ENCODE measurements around the gene UBE2Q2.
"Not testable (repeated sequence)": the region's sequence is repeated elsewhere in the genome, so short reads cannot be mapped to it uniquely, and the experiment has no call there.

The UBE2Q2 gene

DNA sequence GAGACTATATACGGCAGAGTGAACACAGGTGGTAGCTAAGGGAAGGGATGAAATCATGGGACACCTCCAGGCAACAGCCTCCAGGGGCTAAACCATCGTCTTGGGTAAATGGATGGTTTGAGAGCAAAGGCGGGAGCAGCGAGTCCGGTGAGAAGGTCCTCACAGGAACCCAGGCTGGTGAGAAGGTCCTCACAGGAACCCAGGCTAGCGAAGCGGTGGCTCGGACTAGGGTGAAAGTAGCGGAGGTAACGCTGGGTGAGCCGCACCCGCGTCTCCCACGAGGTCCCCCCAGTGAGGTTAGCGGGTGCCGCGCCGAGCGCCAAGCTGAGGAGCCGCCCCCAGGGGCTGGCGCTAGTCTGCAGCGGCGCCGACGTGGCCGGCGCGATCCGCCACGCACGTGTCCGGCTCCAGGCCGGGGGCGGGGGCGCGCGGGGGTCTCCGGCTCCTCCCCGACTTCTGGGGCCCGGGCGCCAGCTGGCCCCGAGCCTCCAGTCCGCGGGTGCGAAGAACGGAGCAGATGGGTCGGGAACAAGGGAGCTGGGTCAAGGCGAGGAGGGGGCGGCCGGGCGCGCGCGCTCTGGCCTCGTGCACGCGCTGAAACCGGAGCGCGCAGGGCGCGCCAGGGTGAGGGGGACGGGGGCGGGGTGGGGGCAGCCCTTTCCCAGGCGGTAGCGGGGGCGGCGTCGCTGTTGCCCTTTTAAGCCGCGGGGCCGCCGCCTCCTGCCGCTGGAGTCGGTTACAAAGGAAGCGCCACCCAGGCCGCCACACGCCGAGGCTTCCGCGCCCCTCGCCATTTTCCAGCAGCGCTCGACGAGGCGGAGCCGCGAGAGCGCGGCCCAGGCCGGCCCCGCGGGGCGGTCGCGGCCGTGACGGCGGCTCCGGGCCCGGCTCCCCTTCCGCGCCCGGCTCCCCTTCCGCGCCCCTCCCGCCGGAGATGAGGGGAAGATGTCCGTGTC, at the start of gene UBE2Q2:
Gene UBE2Q2, plus strand, starts transcription at position 726 of the 956 bp plus-strand sequence. Its CDS starts 220 bp downstream, at position 946.
- peak; percentile 53 to 95 (median 89) for DNase-seq

DNA sequence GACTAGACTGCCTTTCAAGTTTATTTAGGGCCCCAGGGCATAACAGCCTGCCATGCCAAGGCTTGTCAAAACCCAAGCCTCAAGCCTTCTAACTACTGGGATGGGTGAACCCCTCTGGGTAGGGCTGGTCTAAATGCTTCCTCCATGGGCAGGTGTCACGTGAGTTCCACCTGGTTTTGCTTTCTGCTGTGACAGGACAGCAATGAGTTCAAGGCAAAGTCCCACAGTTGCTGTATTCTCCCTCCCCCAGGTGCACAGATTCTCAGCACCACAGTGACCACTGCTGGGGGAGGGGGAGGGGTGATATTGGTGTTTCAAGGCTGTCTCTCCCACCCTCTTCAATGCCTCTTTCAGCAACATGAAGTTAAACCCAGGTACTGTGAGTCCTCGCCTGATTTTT, 46.9 kb upstream of the UBE2Q2 start:
- no peak for DNase-seq

DNA sequence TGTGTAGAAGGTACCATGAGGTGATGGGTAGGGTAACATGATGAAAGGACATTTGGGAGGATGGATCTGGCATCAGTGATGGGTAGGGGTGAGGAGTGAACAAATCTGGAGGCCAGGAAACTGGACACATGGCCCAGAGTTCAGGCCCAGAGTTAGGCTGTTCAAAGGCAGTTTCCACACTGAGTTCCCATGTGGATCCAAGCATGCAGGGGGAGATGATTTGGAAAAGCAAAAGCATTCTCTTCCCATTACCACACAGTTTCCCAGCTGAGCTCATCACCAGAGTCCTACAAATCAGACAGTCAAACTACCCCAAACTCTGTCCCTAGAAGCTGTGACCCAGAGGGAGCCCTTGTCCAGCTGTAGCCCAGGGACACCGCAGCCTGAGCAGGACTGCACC, 46.1 kb upstream of the UBE2Q2 start:
- DNase-seq = not testable (repeated sequence)

DNA sequence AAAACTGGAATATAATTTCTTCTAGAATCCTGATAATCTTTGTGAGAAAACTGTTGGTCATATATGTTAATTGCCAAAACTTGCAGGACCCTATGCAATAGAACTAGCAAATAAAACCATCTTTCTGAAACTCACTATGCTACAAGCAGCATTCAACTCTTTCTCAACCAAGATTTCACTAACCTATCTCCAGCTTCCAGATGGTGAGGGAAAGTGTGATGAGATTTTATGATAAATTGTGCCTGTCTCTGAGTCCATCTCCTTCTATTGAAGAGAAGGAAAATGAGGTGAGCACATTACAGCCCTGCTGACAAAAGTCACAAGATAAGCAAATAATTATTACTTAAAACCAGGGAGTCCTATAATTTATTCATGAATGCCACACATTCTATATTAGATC, 44.1 kb upstream of the UBE2Q2 start:
- no peak for DNase-seq

DNA sequence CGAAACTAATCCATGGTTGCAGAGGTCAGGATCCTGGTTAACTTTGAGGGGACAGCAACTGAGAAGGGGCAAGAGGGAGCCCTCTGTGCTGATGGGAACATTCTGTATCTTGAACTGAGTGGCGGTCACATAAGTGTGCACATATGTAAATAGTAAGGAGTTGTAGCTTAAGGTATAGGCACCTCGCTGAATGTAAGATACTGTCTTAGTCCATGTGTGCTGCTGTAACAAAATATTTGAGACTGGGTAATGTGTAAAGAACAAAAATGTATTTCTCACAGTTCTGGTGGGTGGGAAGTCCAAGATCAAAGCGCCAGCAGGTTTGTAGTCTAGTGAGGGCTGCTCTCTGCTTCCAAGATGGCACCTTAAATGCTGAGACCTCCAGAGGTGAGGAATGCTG, 42.8 kb upstream of the UBE2Q2 start:
- not testable (repeated sequence) for DNase-seq

DNA sequence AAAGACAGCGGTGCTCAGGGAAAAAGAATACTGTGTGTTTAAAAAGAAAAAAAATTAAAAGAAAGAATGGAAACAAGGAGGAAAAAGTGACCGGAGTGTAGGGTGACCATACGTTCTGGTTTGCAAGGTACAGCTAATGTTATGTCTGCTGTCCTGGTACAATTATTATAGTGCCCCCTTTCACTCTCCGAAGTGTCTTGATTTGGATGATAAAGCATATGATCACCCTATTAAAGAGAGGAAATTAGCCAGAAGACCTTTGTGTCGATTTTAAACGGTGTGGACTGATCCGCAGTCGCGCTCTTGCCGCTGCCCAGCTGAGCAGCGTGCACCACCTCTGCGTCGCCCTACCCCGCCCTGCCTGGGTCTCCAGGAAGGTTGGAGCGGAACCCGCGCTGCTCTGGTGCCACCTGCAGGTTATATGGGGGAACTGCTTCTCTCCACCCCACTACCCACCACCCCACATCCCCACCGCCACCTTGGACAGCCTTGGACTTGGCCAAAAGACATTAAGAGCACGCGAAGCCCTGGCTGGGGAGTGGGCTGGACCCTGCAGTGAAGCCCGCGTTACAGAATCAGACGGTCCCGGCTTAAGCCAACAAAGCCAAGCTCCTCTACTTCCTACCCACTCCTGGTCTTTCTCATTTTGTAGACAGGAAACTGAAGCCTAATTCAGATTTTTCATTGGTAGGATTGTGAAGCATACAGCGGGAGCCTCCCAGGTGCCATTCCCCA, 41.2 kb upstream of the UBE2Q2 start:
- peak; percentile 60 to 91 (median 81) for DNase-seq

DNA sequence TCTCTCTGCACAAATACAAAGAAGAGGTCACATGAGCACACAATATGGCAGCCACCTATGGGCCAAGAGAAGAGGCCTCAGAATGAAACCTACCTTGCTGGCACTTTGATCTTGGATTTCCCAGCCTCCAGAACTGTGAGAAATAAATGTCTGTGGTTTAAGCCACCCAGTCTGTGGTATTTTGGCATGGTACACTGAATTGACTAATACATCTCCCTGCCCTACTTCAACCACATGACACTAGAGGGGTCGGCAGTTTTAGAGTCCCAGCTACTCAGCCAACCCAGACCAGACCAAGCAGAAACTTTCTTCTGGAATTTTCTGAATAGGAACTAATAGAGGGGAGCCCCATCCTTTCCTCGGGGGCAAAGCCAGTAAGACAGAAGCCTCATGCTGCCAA, 35.8 kb upstream of the UBE2Q2 start:
- not testable (repeated sequence) for DNase-seq

DNA sequence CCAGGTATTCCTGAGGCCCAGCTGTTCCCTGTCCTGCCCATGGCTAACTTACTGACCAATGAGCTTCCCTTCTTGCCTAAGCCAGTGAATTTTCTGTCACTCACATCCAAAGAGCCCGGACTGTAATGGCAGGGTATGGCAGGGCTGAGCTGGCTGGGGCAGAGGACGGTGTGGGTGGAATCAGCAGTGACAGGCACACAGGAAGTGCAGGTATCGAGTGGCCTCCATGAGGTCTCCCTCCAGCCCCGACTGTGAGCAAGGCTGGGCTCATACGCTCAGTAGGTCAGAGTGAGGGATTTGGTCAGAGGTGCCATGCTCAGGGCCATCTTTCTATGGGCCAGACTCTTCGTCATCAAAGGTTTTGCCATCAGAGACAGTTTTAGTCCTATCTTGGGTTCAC, 35.2 kb upstream of the UBE2Q2 start:
- not testable (repeated sequence) for DNase-seq

DNA sequence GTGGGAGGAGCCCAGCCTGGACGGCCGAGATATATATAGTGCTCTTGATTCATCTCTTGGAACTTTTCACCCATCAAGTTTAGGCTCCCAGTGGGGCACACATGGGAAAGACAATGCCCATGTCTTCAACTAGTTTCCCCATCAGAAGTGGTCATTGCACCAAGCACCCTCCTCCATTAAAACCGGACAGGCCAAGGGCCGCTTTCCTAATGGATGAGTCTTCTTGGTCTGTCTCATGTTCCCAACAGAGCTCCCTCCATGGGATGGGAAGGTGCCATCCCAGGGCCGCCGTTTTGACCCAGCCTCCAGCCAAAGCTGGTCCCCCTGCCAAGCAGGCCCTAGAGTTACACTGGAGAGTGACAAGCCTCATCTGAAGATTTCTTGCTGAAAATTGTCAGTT, 34.7 kb upstream of the UBE2Q2 start:
- DNase-seq = no peak

DNA sequence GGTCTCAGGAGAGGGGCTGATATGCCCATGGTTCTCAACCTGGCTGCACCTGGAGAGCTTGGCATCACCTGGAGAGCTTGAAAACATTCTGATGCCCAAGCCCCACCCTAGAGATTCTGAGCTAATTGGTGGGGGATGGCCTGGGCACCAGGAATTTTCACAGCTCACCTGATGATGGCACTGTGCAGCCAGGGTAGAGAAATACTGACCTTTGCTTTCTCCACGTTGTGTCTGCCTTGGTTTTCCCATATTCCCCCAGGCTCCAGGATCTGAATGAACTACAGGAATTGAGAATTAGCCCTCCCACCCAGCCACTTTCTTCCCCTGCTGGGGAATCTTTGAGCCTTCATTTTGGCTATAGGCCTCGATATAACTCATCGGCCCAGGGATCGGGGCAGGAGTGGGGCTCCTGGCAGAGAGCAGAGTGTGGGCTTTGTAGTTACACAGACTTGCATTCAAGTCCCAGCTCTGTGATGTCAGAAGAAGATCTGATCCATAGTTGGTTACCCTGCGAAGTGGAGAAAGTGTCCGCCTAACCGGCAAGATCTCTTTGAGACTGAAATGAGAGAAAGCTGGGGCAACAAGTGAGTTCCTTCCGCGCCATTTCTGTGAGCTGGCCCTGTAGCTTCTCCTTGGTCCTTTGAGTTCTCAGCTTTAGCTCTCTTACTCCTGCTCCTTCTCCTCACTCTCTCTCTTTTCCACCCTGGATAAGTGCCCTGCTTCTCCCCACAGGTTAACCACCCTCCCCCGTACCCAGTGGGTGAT, 33.1 kb upstream of the UBE2Q2 start:
- peak; percentile 22 to 78 (median 51) for DNase-seq

DNA sequence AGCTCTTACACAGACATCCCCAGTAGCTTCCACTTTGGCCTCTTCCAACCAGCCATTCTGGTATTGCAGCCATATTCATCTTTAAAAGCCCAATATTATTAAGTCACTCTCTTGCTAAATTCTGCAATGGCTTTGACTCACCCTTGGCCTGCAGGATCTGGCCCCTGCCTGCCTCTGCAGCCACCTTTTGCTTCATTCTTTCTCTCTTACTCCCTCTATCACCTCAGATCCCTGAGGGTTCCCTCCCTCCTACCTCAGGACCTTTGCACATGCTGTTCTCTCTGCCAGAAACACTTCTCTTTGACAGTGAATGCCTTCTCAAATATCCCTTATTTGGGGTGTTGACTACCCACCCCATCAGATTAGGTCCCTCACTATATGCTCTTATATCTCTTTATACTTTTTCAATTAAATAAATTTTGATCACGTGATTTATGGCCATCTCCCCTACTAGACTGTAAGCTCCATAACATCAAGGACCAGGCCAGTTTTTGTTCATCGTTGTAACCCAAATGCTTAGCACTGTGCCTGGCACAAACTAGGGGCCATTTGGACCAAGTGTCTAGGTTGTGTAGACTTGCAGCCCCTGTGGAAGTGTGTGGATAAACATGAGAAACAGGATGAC, 32.3 kb upstream of the UBE2Q2 start:
- DNase-seq = no peak

DNA sequence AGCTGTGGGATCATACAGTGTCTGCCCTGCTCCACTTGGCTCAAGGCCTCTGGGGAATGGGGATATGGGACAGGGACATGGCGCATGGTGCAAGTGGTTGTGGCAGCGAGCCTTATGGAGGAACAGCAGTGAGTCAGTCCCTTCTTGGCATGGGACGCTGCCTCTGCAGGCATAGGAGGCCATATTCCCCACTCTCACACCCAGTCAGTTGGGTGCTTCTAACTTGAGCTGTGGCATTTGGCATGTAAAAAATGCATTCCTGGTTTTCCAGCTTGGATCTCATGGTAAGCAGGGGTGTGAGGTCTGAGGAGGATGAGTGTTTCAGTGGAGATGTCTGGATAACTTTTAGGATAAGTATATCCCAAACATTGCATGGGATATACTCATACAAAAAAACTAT, 31.6 kb upstream of the UBE2Q2 start:
- DNase-seq = no peak

DNA sequence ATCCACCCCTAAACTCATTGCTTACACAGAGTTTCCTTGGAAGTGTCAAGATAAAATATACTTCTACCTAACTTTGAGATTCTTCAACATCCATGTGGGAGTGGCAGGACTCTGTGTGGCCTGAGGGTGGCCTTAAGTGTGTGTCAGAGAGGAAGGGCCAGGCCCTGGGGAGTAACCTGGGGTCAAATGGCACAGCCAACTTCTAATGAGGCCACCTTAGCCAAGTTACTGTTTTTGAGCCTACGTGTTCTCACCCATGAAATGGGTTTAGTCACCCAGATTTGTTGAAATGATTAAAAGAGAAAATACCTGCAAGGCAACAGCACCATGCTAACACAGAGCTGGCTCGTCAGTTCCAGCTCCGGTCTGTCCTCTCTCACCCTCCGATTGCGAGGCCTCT, 28.5 kb upstream of the UBE2Q2 start:
- no peak for DNase-seq

DNA sequence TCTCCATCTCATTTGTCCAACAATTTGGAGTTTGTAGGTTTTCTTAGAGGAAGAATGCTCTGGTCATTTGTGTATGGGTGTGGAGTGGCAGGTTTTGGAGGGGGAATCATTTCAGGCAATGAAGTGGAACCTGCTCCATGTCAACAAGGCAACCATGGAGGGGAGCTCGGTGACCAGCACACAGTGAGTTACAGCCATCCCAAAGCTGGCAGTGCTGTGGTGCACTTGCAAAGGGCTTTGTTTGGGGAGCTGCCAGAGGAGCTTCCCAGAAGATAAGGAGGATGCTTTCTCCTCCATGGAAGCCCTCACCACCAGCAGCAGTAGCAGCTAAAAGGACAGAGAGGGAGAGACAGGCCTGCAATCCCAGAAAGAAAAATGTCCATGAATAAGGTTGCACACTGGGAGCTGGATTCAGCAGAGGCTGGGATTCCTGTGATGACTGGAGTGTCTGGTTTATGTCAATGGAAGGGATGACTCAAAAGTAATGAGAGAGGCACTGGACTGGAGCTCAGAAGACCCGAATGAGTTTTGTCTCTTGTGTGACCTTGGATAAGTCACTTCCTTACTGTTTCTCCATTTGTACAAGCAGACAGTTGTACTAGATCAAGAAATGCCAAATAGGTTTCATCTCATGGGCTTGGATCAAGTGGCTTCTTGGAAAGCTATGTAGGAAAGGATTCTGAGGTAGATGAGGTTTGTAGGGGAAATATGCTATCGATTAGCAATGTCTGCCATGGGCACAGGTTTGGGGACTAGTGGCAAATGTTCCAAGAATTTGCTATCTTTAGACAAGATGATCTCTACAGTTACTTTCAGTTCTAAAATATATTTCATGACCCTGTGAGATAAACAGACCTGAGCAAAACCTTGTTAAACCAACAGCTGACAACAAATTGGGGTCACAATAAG, 27.2 kb upstream of the UBE2Q2 start:
- DNase-seq = no peak

DNA sequence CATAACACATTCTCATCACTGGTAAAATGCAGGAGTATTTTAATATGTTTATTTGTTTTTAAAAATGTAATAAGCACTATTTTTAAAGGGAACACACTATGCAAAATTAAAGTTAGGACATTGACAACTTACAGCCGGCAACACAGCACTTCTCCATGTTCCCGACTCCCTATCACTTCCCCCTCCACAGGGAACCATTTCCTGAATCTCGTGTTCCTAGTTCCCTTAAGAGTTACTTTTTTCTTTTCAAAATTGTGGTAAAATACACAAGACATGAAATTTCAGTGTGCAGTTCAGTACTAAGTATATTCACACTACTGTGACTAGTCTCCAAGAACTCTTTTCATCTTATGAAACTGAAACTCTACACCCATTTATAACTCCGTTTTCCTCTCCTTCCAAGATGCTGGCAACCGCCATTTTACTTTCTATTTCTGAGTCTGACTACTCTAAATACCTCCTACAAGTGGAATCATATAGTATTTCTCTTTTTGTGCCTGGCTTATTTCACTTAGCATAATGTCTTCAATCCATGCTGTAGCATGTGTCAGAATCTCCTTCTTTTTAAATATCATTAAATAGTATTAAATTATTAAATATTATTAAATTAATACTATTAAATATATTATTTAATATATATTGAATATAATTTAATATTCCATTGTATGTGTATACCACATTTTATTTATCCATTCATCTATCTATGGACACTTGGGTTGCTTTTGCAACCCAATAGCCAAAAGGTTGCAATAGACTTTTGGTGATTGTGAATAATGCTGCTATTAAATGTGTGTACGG, 25.9 kb upstream of the UBE2Q2 start:
- no peak for DNase-seq

DNA sequence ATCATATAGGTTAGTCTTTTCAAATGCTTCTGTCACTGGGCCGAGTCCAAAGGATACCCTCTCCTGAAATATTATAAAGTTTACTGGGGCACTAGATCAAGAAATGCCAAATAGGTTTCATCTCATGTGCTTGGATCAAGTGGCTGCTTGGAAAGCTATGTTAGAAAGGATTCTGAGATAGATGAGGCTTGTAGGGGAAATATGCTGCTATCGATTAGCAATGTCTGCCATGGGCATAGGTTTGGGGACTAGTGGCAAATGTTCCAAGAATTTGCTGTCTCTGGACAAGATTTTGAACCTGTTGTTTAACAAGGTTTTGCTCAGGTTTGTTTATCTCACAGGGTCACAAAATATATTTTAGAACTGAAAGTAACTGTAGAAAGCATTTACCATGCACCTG, 23.0 kb upstream of the UBE2Q2 start:
- DNase-seq = no peak

DNA sequence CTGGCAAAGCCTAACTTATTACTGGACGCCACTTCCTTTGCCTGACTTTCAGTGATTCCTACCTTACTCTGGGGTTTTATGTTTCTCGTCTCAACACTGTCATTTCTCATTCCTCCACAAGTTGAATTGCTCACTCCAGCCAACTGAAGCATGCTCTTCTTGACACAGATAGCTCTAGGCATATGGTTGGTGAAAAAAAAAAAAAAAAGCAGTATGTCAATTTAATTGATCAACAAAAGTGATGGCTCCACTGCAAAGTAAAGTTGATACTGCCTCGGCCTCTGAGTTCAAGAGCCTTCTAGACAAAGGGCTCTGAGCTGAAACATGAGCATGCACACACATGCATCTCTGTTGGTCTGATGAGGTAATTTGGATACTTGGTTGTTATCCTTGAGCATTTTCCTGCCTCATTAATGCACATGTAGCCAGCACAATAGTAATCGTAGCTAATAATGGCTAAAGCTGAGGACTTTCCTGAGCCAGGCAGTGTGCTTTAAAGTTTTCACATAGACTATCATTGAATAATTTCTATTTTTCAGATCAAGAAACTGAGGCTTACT, 21.4 kb upstream of the UBE2Q2 start:
- no peak for DNase-seq

DNA sequence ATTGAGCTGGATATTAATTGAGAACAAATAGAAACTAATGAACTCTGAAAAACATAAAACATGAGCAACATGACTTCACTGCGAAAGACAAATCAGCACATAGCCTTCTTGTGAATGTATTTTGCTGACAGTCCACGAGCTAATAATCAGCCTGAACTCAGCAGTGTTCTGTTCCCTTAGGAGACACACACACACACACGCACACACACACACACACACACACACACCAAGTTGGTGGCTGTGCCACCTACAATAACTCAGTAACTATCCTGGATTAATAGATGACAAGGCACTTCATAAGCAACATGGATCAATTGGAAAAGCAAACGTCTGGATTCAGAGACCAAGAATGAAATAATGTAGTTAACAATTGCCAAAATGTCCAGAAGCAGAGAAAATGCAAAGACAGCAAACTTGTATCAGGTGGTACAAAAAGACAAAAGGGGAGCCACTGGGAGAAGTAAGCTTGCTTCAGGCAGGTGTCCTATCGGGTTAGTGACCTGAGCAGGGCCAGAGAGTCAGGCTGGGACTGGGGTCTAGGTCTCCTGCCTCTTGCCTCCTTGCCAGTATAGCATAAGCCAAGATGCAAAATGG, 20.5 kb upstream of the UBE2Q2 start:
- no peak for DNase-seq

DNA sequence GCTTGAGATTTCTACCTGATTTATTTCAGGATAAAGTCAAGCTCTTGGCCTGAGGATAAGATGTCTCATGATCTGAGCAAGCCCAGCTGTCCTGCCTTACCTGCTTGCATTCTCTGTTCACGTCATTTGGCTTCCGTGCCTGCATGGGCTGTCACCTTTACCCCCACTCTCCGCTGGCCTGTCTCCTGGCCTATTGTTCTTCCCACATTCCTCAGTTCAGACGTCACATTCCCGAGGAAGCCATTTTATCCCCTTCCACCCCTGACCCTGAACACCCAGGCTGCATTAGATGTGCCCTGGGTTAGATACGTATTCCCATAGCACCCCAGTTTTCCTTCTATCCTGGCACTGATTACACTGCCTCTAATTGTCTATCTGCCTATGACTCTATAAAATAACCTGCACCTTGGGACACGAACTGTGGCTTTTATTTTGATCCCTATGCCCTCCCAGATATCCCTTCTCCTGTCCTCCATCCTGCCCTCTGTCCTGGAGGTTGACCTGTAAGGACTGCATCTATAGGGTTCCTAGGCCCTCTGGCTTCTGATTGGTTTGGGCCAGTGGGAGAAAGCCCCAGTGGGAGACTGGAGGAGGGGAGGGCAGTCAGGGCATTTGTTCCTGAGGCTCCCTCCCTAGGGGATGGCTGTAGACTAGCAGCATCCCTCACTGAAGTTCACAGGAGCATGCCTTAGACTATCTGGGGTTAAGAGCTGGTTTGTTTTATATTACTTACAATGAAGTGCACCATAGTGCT, 19.2 kb upstream of the UBE2Q2 start:
- no peak for DNase-seq

All from NCI-H1417 (cell line).